Panc1 (cell line): Measurements from ENCODE around the gene COL1A2. TPM values are rescaled to one million over a fixed set of nuclear protein-coding genes. Genes with fewer than 3 reads are reported as not detected.

Experiments
- ATAC-seq: fragments of 200-7000 bp; cut with Tn5 transposase; 2 replicates; pipeline ENCODE4 v1.9.1; 2020; ENCODE audit warnings: mild to moderate bottlenecking, moderate library complexity
- BruUV-seq: library from RNA; stranded (reverse); fragments of 400-500 nt; replicated peaks from 2 replicates; lab custom pipeline; 2021; lab: Mats Ljungman, UMichigan
- CTCF ChIA-PET: fragments of 300-600 bp; sonication (Branson Sonifier 250); formaldehyde crosslinking; loops from one replicate; lab custom pipeline; 2022; ENCODE audit warnings: antibody characterized with exemption; lab: Charles Lee
- POLR2A ChIA-PET: fragments of 300-600 bp; sonication (Branson Sonifier 250); formaldehyde crosslinking; loops from one replicate; lab custom pipeline; 2022; ENCODE audit warnings: antibody characterized with exemption; lab: Charles Lee
- DNase-seq: peaks from one replicate; pipeline ENCODE4 v3.0.0-alpha.2; 2010; ENCODE audit warnings: low read depth, low spot score
- H3K27ac ChIP-seq: 2 replicates; pipeline ENCODE4 v1.5.1; 2011; ENCODE audit warnings: mild to moderate bottlenecking, low read length, inconsistent platforms
- H3K27me3 ChIP-seq: fragments of 200-500 bp; sonication (Bioruptor generic); 2 replicates; pipeline ENCODE4 v1.6.0; 2014; ENCODE audit warnings: low read length, inconsistent platforms; ENCODE audit not compliant: control insufficient read depth, insufficient read depth
- H3K36me3 ChIP-seq: fragments of 200-500 bp; sonication (Bioruptor generic); 2 replicates; pipeline ENCODE4 v1.5.1; 2014; ENCODE audit warnings: inconsistent platforms, mild to moderate bottlenecking, low read length, moderate library complexity; ENCODE audit not compliant: control insufficient read depth, insufficient read depth
- H3K4me1 ChIP-seq: 2 replicates; pipeline ENCODE4 v1.5.1; 2011; ENCODE audit warnings: inconsistent platforms, mild to moderate bottlenecking, low read length, moderate library complexity; ENCODE audit not compliant: control insufficient read depth, insufficient read depth
- H3K4me3 ChIP-seq, 2 experiments: 2 replicates each; pipeline ENCODE4 v1.5.1; 2011 to 2012; ENCODE audit warnings: low read depth in 2 of 2, low read length in 2 of 2, mild to moderate bottlenecking in 2 of 2, inconsistent platforms in 1 of 2, moderate library complexity in 1 of 2
- H3K9me3 ChIP-seq: fragments of 200-500 bp; sonication (Bioruptor generic); 2 replicates; pipeline ENCODE4 v1.5.1; 2014; ENCODE audit warnings: low read depth, mild to moderate bottlenecking, inconsistent platforms, low read length, moderate library complexity; ENCODE audit not compliant: control insufficient read depth, insufficient read depth
- POLR2AphosphoS5 ChIP-seq: IDR thresholded peaks from 2 replicates; pipeline ENCODE4 v1.6.1; 2012; ENCODE audit warnings: mild to moderate bottlenecking, low read depth, low read length, moderate library complexity
- SIN3A ChIP-seq: IDR thresholded peaks from 2 replicates; pipeline ENCODE4 v1.6.1; 2012; ENCODE audit warnings: low read depth, mild to moderate bottlenecking, low read length, moderate library complexity, borderline replicate concordance; ENCODE audit not compliant: insufficient read depth
- TCF7L2 ChIP-seq: IDR thresholded peaks from 2 replicates; pipeline ENCODE4 v1.6.1; 2011; ENCODE audit warnings: mild to moderate bottlenecking, low read depth, low read length, inconsistent platforms
- in situ Hi-C: cut with HindIII; loops from 2 replicates; pipeline ENCODE4 v1.10.0; 2016; ENCODE audit warnings: low sequenced_read_pairs, low pct_unique_long_range_greater_than_20kb
- intact Hi-C: fragments of 100-400 bp; cut with micrococcal nuclease; formaldehyde crosslinking; loops from one replicate; pipeline ENCODE4 v1.10.0; 2022; ENCODE audit not compliant: unreplicated experiment
- total RNA-seq: library from RNA; stranded (reverse); gene quantifications from one replicate; pipeline ENCODE4 v1.2.1, GENCODE V29; 2021; ENCODE audit not compliant: unreplicated experiment
- TF ChIP-seq, protein P1 (sequence below), 2 experiments: IDR thresholded peaks; 2 replicates each; pipeline ENCODE4 v1.6.1; 2011 to 2012; ENCODE audit warnings: low read depth in 2 of 2, control low read depth in 1 of 2, low read length in 1 of 2, mild to moderate bottlenecking in 1 of 2, moderate library complexity in 1 of 2; ENCODE audit not compliant: insufficient read depth in 1 of 2
- TF ChIP-seq, protein P2 (sequence below): fragments of 450-650 bp; IDR thresholded peaks from 2 replicates; pipeline ENCODE4 v1.5.1; 2017; ENCODE audit warnings: mild to moderate bottlenecking

Gene COL1A2
- total RNA-seq, 1 experiment from 2014 or later = 1.3 TPM

DNA sequence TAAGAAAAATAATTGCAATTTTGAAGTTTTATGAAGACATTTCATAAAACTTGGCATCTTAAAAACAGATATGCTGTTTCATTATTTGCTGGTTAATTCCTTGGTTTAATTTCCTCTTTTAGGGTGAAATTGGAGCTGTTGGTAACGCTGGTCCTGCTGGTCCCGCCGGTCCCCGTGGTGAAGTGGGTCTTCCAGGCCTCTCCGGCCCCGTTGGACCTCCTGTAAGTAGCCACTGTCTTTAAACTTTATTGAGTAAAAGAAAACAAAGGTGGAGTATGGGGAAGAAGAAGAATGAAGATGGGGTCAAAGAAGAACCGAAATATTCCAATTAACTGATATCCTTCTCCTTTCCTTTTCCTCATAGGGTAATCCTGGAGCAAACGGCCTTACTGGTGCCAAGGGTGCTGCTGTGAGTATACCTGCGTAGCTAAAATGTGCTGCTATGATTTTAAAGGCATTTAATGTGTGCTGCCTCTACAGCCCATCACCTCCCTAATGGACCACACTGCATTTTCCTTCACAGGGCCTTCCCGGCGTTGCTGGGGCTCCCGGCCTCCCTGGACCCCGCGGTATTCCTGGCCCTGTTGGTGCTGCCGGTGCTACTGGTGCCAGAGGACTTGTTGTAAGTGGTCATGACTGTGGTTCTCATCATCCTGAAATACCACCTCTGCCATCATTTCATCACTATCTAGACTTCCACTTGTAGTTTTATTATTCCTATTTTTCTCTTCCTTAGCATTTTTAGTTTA is 14.7 kb downstream of the COL1A2 start:
- in situ Hi-C loops (no loop called here), intact Hi-C loops (no loop called here)
- ChIA-PET CTCF (no interaction called here), POLR2A (no interaction called here)
- Histone ChIP-seq H3K27ac (no peak overlapping the region), H3K9me3 (no peaks in the 10 kb centered on the region), H3K4me1 (no peaks in the 10 kb centered on the region), H3K27me3 (no peaks in the 10 kb centered on the region), H3K4me3 (no peak overlapping the region), H3K36me3 (no peaks in the 10 kb centered on the region)
- ATAC-seq = no peak
- no peak for TF ChIP-seq POLR2AphosphoS5
- TF ChIP-seq TCF7L2 = no peak
- TF ChIP-seq, protein P1, sequence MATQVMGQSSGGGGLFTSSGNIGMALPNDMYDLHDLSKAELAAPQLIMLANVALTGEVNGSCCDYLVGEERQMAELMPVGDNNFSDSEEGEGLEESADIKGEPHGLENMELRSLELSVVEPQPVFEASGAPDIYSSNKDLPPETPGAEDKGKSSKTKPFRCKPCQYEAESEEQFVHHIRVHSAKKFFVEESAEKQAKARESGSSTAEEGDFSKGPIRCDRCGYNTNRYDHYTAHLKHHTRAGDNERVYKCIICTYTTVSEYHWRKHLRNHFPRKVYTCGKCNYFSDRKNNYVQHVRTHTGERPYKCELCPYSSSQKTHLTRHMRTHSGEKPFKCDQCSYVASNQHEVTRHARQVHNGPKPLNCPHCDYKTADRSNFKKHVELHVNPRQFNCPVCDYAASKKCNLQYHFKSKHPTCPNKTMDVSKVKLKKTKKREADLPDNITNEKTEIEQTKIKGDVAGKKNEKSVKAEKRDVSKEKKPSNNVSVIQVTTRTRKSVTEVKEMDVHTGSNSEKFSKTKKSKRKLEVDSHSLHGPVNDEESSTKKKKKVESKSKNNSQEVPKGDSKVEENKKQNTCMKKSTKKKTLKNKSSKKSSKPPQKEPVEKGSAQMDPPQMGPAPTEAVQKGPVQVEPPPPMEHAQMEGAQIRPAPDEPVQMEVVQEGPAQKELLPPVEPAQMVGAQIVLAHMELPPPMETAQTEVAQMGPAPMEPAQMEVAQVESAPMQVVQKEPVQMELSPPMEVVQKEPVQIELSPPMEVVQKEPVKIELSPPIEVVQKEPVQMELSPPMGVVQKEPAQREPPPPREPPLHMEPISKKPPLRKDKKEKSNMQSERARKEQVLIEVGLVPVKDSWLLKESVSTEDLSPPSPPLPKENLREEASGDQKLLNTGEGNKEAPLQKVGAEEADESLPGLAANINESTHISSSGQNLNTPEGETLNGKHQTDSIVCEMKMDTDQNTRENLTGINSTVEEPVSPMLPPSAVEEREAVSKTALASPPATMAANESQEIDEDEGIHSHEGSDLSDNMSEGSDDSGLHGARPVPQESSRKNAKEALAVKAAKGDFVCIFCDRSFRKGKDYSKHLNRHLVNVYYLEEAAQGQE (IDR thresholded peaks at IDR 0.05; ENCODE audit: insufficient read depth in 1 of 2, low read depth in 2 of 2, low read length in 1 of 2) = no peak
- no peak for TF ChIP-seq SIN3A
- TF ChIP-seq, protein P2, sequence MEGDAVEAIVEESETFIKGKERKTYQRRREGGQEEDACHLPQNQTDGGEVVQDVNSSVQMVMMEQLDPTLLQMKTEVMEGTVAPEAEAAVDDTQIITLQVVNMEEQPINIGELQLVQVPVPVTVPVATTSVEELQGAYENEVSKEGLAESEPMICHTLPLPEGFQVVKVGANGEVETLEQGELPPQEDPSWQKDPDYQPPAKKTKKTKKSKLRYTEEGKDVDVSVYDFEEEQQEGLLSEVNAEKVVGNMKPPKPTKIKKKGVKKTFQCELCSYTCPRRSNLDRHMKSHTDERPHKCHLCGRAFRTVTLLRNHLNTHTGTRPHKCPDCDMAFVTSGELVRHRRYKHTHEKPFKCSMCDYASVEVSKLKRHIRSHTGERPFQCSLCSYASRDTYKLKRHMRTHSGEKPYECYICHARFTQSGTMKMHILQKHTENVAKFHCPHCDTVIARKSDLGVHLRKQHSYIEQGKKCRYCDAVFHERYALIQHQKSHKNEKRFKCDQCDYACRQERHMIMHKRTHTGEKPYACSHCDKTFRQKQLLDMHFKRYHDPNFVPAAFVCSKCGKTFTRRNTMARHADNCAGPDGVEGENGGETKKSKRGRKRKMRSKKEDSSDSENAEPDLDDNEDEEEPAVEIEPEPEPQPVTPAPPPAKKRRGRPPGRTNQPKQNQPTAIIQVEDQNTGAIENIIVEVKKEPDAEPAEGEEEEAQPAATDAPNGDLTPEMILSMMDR = no peak
- BruUV-seq = no TSS peak
- DNase-seq = no peak

DNA sequence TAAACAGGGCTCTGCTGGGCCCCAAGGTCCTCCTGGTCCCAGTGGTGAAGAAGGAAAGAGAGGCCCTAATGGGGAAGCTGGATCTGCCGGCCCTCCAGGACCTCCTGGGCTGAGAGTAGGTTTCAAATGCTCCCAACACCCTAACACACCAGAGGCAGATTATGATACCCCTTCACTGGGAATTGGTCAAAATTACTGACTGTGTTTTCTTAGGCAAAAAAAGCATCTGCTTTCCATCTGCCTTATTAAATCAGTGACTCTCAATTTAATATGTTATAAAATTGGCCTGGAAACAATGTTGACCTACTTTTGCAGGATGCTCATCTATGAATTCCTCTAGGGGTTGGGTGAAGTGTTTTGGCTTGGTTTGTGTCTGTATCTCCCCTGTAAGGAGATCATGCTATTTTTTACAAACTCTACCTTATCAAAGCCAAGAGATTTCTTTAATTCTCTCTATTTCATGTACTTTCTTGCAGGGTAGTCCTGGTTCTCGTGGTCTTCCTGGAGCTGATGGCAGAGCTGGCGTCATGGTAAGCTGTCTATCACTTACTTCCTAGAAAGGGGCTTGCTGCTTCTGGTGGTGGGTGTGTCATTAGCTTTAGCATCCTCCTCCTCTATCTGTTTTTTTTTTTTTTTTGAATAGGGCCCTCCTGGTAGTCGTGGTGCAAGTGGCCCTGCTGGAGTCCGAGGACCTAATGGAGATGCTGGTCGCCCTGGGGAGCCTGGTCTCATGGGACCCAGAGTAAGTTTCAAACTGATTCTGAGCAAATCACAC is 15.9 kb downstream of the COL1A2 start:
- H3K27ac ChIP-seq = no peak overlapping the region
- H3K36me3 ChIP-seq = no peaks in the 10 kb centered on the region
- BruUV-seq = no TSS peak
- H3K9me3 ChIP-seq = no peaks in the 10 kb centered on the region
- ChIA-PET POLR2A (no interaction called here), CTCF (no interaction called here)
- no peaks in the 10 kb centered on the region for H3K4me1 ChIP-seq
- peaks cover 2% of the 10 kb centered on the region; the same call in 1 of the 2 replicates for H3K27me3 ChIP-seq
- no peak for ATAC-seq
- intact Hi-C loops (no loop called here), in situ Hi-C loops (no loop called here)
- DNase-seq = no peak
- no peak overlapping the region for H3K4me3 ChIP-seq
- no peak for TF ChIP-seq TCF7L2
- TF ChIP-seq, protein P1 (IDR thresholded peaks at IDR 0.05; ENCODE audit: insufficient read depth in 1 of 2, low read depth in 2 of 2, low read length in 1 of 2) = no peak
- no peak for TF ChIP-seq SIN3A
- TF ChIP-seq POLR2AphosphoS5 = no peak
- TF ChIP-seq, protein P2 = no peak
